Activated CD4-positive, alpha-beta memory T cell treated with anti-CD3 and anti-CD28 coated beads, Interleukin-2, amount 10 ng/mL, durations not matched to agents 7 days and 5 days (primary cell): Measurements from ENCODE around the gene FGF19. TPM values are rescaled to one million over a fixed set of nuclear protein-coding genes. Genes with fewer than 3 reads are reported as not detected.

Source experiments
- CTCF ChIA-PET: fragments of 350-600 bp; sonication (Branson Sonifier 250); formaldehyde crosslinking; loops from one replicate; lab custom pipeline; 2021; ENCODE audit warnings: antibody characterized with exemption, inconsistent platforms; lab: Charles Lee
- POLR2A ChIA-PET: fragments of 350-600 bp; sonication (Branson Sonifier 250); formaldehyde crosslinking; loops from one replicate; lab custom pipeline; 2021; ENCODE audit warnings: antibody characterized with exemption; lab: Charles Lee
- DNase-seq: peaks from one replicate; pipeline ENCODE4 v3.0.0-alpha.2; 2020
- H3K27ac Mint-ChIP-seq: one replicate; pipeline ENCODE4 v1.8.0; 2021; ENCODE audit warnings: mild to moderate bottlenecking, mixed read lengths
- H3K27me3 Mint-ChIP-seq: one replicate; pipeline ENCODE4 v1.8.0; 2021; ENCODE audit warnings: mixed read lengths
- H3K36me3 Mint-ChIP-seq: one replicate; pipeline ENCODE4 v1.8.0; 2021; ENCODE audit warnings: low read depth, mixed read lengths
- H3K4me1 Mint-ChIP-seq: one replicate; pipeline ENCODE4 v1.8.0; 2021; ENCODE audit warnings: mixed read lengths
- H3K4me3 Mint-ChIP-seq: one replicate; pipeline ENCODE4 v1.8.0; 2021; ENCODE audit warnings: mild to moderate bottlenecking, mixed read lengths
- H3K9me3 Mint-ChIP-seq: one replicate; pipeline ENCODE4 v1.8.0; 2021; ENCODE audit warnings: mixed read lengths
- total RNA-seq, 2 experiments: library from RNA; stranded (reverse); gene quantifications; one replicate each; pipeline ENCODE4 v1.2.3, GENCODE V29; 2021

FGF19 gene, protein sequence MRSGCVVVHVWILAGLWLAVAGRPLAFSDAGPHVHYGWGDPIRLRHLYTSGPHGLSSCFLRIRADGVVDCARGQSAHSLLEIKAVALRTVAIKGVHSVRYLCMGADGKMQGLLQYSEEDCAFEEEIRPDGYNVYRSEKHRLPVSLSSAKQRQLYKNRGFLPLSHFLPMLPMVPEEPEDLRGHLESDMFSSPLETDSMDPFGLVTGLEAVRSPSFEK
- total RNA-seq = not detected

DNA sequence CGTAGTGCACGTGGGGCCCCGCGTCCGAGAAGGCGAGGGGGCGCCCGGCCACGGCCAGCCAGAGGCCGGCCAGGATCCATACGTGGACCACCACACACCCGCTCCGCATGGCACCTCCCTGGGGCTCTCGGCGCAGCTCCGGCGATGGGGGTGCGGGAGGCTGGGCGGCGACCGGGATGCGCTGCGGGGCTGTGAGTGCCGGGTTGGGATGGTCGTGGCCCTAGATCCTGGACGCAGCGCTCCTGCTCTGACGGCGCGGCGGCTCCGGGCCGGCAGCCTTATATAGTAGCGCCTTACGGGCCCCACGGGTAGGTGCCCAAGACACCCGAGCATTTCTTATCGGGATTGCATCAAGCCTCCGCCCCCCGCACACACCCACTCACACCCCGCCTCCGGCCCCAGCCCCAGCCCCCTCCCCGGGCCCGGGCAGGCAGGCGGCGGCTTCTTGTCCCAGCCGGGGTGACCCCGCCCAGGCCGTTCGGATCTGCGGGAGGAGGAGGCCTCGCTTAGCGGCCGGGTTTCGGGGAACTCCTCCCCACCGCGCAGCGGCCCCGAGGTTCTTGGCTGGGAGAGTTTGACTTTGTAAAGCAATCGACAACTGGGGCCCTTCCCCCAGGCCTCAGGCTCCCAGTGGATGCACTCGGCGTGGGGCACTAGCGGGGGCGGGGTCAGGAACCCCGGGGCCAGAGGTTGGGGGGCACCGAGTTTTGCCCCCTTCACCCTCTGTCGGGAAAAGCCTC is at the start of gene FGF19:
Gene FGF19 (minus strand): TSS at position 255 of the 740 bp plus-strand sequence. CDS start 146 bp downstream, at position 109.
- CTCF ChIA-PET = no interaction called here
- no peak within 1 kb of the TSS for H3K27ac Mint-ChIP-seq
- no peak for DNase-seq
- peaks cover 6% of the 10 kb centered on the region for H3K4me1 Mint-ChIP-seq
- POLR2A ChIA-PET = no interaction called here
- no peaks in the 10 kb centered on the region for H3K9me3 Mint-ChIP-seq
- no peak within 1 kb of the TSS for H3K4me3 Mint-ChIP-seq
- no peaks in the 10 kb centered on the region for H3K36me3 Mint-ChIP-seq
- H3K27me3 Mint-ChIP-seq = peaks cover 56% of the 10 kb centered on the region

DNA sequence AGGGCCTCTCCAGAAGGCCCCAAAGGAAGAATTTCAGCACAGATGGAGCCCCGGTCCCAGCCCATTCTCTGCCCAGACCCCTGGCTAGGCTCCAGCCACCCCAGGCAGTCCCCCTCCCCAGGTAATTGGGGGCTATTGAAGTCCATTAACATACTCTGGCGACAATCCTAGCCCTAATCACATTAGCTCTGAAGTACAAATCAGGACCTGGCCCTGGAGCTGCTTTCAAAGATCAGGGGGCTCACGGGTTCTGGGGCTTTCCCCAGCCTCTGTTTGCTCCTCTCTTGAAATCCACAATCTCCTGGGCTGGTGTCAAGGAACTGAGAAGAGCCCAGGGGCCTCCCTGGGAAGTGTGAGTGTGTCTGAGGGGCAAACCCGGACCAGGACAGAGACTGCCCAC is 49.1 kb upstream of the FGF19 start:
- no peaks in the 10 kb centered on the region for H3K4me1 Mint-ChIP-seq
- ChIA-PET POLR2A (no interaction called here), CTCF (no interaction called here)
- H3K9me3 Mint-ChIP-seq = peaks cover 2% of the 10 kb centered on the region
- H3K27ac Mint-ChIP-seq = no peak overlapping the region
- no peaks in the 10 kb centered on the region for H3K27me3 Mint-ChIP-seq
- no peaks in the 10 kb centered on the region for H3K36me3 Mint-ChIP-seq
- no peak overlapping the region for H3K4me3 Mint-ChIP-seq
- DNase-seq = no peak

DNA sequence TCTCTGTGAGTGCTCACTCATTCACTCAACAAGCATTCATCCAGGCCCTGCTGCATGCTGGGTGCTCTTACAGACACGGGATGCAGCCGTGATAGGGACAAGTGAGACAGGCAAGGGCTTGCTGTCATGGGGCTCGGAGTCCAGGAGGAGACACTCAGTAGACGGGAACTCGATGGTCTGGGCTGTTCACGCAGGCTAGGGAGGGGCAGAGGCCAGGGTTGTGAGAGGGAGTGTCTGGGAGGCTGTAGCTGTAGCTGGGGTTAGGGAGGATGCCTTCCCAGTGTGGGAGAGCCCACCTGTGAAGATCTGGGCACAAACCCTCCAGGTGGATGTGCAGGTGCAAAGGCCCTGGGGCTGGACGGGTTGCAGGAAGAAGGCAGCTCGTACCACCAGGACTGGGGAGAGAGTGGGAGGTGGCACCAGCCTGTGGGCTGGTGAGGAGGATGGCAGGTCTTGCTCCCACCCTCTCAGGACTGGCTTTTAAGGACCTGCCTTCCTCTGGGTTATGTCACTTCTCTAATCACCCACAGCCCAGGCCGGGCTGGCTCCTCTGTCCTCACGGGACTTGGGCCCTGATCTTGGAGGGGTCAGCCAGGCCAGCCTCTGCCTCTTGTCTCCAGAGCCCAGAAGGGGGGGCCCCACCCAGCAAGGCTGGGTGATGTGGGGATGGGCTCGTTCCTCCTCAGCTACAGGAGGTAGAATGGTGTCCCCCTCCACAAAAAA is 47.2 kb upstream of the FGF19 start:
- CTCF ChIA-PET = no interaction called here
- H3K4me1 Mint-ChIP-seq = no peaks in the 10 kb centered on the region
- H3K36me3 Mint-ChIP-seq = no peaks in the 10 kb centered on the region
- no peak for DNase-seq
- H3K27ac Mint-ChIP-seq = no peak overlapping the region
- no peak overlapping the region for H3K4me3 Mint-ChIP-seq
- no peaks in the 10 kb centered on the region for H3K9me3 Mint-ChIP-seq
- H3K27me3 Mint-ChIP-seq = no peaks in the 10 kb centered on the region
- POLR2A ChIA-PET = no interaction called here

DNA sequence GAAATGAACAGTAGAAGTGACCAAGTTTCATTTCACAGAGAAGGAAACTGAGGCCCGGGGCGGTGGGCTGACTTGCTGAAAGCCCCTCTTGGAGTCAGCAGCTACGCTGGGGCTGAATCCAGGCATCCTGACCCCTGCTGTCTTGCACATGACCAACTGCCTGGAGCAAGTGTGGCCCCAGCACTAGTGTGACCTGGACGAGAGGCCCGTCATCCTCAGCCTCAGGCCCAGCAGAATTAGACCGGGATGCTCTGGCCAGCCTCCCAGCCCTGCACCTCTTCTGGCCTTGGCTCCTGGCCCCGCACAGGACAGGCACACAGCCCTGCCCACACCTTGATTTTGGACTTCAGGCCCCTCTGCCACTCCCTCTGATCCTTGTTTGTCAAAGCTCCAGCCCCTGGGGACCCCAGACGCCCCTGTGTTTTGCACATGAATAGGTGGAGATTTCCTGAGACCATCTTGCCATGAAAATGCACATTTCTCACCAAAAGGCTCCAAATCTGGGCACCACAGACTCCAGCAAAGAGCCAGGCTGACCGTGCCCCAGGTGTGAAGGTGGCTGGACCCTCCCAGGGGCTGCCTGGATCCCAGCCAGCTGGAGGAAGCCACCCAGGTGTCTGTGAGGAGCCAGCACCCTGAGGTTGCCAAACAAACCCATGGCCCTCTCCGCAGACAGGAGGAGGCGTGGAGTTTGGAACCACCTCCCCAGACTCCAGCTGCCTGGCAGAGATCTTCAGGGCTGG is 46.5 kb upstream of the FGF19 start:
- Mint-ChIP-seq H3K9me3 (no peaks in the 10 kb centered on the region), H3K27me3 (no peaks in the 10 kb centered on the region), H3K27ac (no peak overlapping the region), H3K4me3 (no peak overlapping the region), H3K36me3 (no peaks in the 10 kb centered on the region), H3K4me1 (no peaks in the 10 kb centered on the region)
- ChIA-PET POLR2A (no interaction called here), CTCF (no interaction called here)
- DNase-seq = no peak

DNA sequence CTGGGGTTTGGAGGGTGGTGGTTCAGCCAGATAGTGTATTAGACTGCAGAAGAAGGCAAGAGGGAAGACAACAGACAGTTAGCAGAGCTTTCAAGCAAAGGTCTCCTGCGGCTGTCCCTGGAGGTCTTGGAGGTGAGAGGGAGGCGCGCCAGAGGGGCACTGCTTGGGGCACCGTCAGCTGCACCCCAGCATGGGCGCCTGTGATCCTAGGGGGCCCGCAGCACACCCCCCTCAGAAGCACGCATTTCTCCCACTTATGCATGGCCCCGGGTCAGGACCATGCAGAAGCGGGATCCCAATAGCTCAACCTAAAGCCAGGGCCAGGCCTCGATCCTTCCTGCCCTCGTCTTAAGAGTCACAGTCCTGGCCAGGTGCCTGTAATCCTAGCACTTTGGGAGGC is 44.8 kb upstream of the FGF19 start:
- DNase-seq = no peak
- no peak overlapping the region for H3K27ac Mint-ChIP-seq
- H3K4me1 Mint-ChIP-seq = no peaks in the 10 kb centered on the region
- ChIA-PET CTCF (no interaction called here), POLR2A (no interaction called here)
- no peaks in the 10 kb centered on the region for H3K36me3 Mint-ChIP-seq
- no peak overlapping the region for H3K4me3 Mint-ChIP-seq
- peaks cover 3% of the 10 kb centered on the region for H3K27me3 Mint-ChIP-seq
- no peaks in the 10 kb centered on the region for H3K9me3 Mint-ChIP-seq

DNA sequence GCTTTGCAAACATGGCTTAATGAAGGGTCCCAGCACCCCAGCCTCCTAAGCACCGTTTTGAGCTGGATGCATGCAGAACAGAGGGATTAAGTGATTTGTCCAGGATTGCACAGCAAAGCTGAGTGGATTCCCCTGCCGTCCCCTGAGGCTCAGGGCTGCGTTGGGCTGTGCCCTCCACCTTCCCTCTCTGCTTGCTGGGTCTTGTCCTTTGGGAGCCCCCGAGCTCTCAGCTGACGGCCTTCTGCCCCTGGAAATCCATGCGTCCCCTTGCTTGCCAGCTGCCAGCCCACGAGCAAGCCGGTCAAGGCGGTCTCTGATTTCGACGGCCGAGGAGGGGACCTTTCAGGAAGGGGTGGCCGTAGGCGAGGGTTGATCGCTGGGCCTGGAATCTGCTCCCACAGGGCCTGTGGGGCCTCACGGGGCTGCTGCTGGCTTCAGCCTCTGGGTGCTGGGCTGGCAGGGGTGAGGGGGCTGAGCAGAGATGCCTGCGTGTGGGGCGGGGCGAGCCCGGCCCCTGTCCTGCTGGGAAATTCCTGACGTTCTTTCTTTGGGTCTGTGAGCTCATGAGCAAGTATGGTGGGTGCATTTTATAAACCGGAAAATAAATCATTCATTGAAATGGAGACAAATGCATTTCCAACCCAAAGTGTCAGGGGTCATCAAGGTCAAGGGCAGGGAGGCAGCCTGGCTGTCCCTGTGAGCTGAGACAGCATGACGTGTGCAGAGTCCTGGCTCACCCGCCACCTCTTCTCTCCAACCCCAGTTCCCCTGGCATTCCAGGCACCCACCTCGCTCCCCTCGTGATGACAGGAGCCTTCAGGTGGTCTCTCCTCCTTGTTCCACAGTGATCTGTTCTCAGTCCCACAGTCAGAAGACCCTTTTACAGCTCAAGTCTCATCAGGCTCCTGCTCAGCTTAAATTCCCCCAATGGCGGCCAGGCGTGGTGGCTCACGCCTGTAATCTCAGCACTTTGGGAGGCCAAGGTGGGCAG is 43.2 kb upstream of the FGF19 start:
- no peaks in the 10 kb centered on the region for H3K4me1 Mint-ChIP-seq
- CTCF ChIA-PET = no interaction called here
- POLR2A ChIA-PET = no interaction called here
- no peaks in the 10 kb centered on the region for H3K9me3 Mint-ChIP-seq
- no peaks in the 10 kb centered on the region for H3K36me3 Mint-ChIP-seq
- no peak overlapping the region for H3K27ac Mint-ChIP-seq
- DNase-seq = no peak
- peaks cover 3% of the 10 kb centered on the region for H3K27me3 Mint-ChIP-seq
- H3K4me3 Mint-ChIP-seq = no peak overlapping the region

DNA sequence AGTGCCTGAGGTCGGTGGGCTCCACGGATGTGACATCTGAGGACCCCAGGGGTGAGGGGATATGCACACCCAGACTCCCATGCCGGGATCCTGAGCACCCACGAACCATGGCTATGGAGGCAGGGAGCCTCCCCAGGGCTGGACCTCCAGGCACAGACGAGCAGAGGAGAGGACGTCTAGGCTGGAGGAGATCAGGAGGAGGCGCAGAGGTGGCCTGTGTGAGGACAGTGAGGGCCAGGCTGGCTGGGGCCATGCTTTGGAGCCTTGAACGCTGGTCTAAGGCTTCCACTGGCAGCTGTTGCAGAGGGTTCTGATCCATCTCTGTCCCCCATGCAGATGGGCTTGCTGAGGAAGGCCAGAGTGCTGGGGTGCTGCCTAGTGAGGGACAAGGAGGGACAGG is 42.3 kb upstream of the FGF19 start:
- Mint-ChIP-seq H3K4me1 (no peaks in the 10 kb centered on the region), H3K36me3 (no peaks in the 10 kb centered on the region)
- DNase-seq = no peak

DNA sequence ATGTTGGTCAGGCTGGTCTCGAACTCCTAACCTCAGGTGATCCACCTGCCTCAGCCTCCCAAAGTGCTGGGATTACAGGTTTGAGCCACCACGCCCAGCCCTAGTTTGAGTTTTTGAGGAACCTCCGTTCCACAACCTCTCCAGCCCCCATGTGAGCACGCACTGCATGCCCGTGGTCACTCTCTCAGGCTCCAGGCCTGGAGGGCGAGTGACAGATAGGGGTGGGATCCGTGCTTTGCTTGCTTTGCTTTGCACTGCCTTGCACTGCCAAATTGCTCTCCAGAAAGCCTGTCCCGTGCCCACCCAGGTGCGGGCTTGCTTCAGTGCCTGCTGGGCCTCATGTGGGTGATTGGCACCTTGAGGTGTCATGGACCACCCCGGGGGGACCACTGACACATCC is 41.4 kb upstream of the FGF19 start:
- ChIA-PET POLR2A (no interaction called here), CTCF (no interaction called here)
- no peaks in the 10 kb centered on the region for H3K4me1 Mint-ChIP-seq
- no peak overlapping the region for H3K27ac Mint-ChIP-seq
- H3K9me3 Mint-ChIP-seq = no peaks in the 10 kb centered on the region
- H3K27me3 Mint-ChIP-seq = peaks cover 3% of the 10 kb centered on the region
- no peak for DNase-seq
- H3K36me3 Mint-ChIP-seq = no peaks in the 10 kb centered on the region
- no peak overlapping the region for H3K4me3 Mint-ChIP-seq

More for the DNA sequence above, 42.3 kb upstream of the FGF19 start:
- no peak overlapping the region for H3K27ac Mint-ChIP-seq
- no peaks in the 10 kb centered on the region for H3K9me3 Mint-ChIP-seq
- POLR2A ChIA-PET = no interaction called here
- H3K27me3 Mint-ChIP-seq = peaks cover 3% of the 10 kb centered on the region
- no peak overlapping the region for H3K4me3 Mint-ChIP-seq
- CTCF ChIA-PET = no interaction called here

DNA sequence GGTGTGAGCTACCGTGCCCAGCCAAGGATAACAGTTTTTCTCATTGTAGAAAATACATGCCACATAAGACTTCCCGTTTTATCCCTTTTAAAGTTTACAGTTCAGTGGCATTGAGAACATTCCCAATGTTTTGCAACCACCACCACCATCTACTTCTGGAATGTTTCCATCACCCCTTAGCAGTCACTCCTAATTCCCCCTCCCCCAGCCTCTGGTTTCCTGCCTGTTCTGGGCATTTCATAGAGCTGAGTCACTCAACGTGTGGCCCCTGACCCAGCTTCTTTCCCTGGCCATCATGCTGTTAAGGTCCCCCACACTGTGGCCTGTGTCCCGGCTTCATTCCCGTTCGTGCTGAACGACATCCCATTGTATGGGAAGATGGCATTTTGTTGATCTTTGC is 40.6 kb upstream of the FGF19 start:
- peaks cover 3% of the 10 kb centered on the region for H3K27me3 Mint-ChIP-seq
- no peaks in the 10 kb centered on the region for H3K4me1 Mint-ChIP-seq
- ChIA-PET CTCF (no interaction called here), POLR2A (interaction anchor here (0.7 kb wide), 1 partner anchor 16 kb away, joined by 3 read pairs; no protein-coding TSS in a partner anchor)
- no peaks in the 10 kb centered on the region for H3K36me3 Mint-ChIP-seq
- H3K27ac Mint-ChIP-seq = no peak overlapping the region
- H3K4me3 Mint-ChIP-seq = no peak overlapping the region
- DNase-seq = no peak
- H3K9me3 Mint-ChIP-seq = no peaks in the 10 kb centered on the region

DNA sequence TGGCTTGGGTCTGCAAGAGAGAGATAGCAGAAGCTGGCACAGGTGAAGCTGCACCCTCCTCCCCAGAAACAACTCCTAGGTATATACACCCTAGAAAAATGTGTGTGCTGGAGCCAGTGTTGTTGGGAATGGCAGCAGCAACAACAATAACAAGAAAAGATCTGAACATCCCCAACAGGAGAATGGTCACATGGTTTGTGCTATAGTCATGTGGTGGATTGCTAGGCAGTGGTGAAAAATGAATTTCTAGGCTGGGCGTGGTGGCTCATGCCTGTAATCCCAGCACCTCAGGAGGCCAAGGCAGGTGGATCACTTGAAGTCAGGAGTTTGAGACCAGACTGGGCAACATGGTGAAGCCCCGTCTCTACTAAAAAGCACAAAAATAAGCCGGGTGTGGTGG is 31.0 kb upstream of the FGF19 start:
- H3K4me3 Mint-ChIP-seq = no peak overlapping the region
- ChIA-PET CTCF (no interaction called here), POLR2A (no interaction called here)
- DNase-seq = no peak
- no peaks in the 10 kb centered on the region for H3K4me1 Mint-ChIP-seq
- H3K27ac Mint-ChIP-seq = no peak overlapping the region
- no peaks in the 10 kb centered on the region for H3K36me3 Mint-ChIP-seq
- H3K27me3 Mint-ChIP-seq = no peaks in the 10 kb centered on the region
- H3K9me3 Mint-ChIP-seq = peaks cover 4% of the 10 kb centered on the region

DNA sequence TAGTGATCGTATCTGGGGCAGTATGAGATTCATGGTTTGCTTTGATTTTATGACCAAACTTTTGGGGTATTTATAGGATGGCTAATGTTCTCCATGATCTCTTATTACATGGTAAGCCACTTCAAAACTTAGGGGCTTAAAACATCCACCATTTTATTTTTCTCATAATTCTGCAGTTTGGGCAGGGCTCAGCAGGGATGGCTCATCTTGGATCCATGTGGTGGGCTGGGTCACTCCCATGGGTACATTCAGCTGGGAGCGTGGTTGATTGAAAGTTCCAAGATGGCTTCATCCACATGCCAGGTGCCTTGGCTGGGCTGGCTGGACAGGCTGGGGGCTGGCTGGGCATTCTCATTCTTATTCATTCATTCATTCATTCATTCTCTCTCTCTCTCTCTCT is 30.5 kb upstream of the FGF19 start:
- POLR2A ChIA-PET = no interaction called here
- CTCF ChIA-PET = no interaction called here
- Mint-ChIP-seq H3K36me3 (no peaks in the 10 kb centered on the region), H3K9me3 (peaks cover 4% of the 10 kb centered on the region), H3K27ac (no peak overlapping the region), H3K27me3 (no peaks in the 10 kb centered on the region), H3K4me3 (no peak overlapping the region), H3K4me1 (no peaks in the 10 kb centered on the region)
- DNase-seq = no peak

DNA sequence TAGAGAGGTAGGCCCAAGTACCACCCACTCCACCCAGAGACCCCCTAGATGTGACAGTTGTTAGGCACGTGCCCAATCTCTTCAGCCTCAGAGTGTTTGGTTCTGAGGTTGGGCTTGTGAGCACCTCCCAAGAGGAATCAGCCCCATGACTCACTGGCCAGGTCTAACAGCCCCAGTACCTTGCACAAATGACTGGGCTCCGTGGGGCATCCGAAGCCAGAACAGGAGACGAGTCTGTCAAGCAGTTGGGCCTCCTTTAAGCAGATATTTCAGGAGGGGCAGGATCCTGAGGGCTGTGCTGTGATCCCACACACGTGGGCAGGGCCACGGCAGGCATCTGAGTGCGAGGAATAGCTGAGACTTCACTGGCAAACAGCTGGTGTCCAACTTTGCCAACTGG is 29.1 kb upstream of the FGF19 start:
- no peak for DNase-seq
- ChIA-PET POLR2A (no interaction called here), CTCF (no interaction called here)
- Mint-ChIP-seq H3K27me3 (no peaks in the 10 kb centered on the region), H3K9me3 (peaks cover 4% of the 10 kb centered on the region), H3K4me3 (no peak overlapping the region), H3K27ac (no peak overlapping the region), H3K36me3 (no peaks in the 10 kb centered on the region), H3K4me1 (no peaks in the 10 kb centered on the region)
